Lower leg skin (tissue), 4 donors: ENCODE measurements around the gene ANKS1A. TPM values are rescaled to one million over a fixed set of nuclear protein-coding genes. Genes with fewer than 3 reads are reported as not detected.
"Not testable (repeated sequence)": the region's sequence is repeated elsewhere in the genome, so short reads cannot be mapped to it uniquely, and the experiment has no call there.

ENCODE experiments used
- DNase-seq, 2 donors: peaks; one replicate each; pipeline ENCODE4 v3.0.0-alpha.2; 2019; ENCODE audit warnings: low spot score in 2 of 2
- H3K4me3 ChIP-seq: fragments of 200-600 bp; sonication (generic); 2 replicates; pipeline ENCODE4 v1.5.1; 2017; ENCODE audit warnings: mild to moderate bottlenecking, low read depth; ENCODE audit not compliant: poor library complexity, severe bottlenecking
- POLR2A ChIP-seq, 2 donors: fragments of 450-650 bp; IDR thresholded peaks; one replicate each; pipeline ENCODE4 v1.6.1; 2016 to 2017; ENCODE audit warnings: antibody characterized with exemption in 2 of 2, mild to moderate bottlenecking in 1 of 2, moderate library complexity in 1 of 2
- WGBS, 2 donors: methylation state at CpG; one replicate each; pipeline ENCODE4 v1.1.5; 2018; 5-methylcytosine and 5-hydroxymethylcytosine counted together
- intact Hi-C: fragments of 100-400 bp; cut with DNase I; formaldehyde crosslinking; loops from one replicate; pipeline ENCODE4 v1.15.0; 2023; ENCODE audit warnings: low total_unique reads
- total RNA-seq, 4 donors: library from RNA; depleted of rRNA; stranded (reverse); fragments of >200 nt; gene quantifications; one replicate each; pipeline ENCODE4 v1.1.0, GENCODE V29; 2016
- TF ChIP-seq, protein P1 (sequence below), 3 donors: fragments of 450-650 bp; IDR thresholded peaks; one replicate each; pipeline ENCODE4 v1.5.1; 2016; ENCODE audit warnings: antibody characterized with exemption in 3 of 3, mild to moderate bottlenecking in 3 of 3, moderate library complexity in 2 of 3

Gene ANKS1A
- total RNA-seq, 4 donors from 2014 or later, result 22.9 to 27.8 (median 25.3) TPM

DNA sequence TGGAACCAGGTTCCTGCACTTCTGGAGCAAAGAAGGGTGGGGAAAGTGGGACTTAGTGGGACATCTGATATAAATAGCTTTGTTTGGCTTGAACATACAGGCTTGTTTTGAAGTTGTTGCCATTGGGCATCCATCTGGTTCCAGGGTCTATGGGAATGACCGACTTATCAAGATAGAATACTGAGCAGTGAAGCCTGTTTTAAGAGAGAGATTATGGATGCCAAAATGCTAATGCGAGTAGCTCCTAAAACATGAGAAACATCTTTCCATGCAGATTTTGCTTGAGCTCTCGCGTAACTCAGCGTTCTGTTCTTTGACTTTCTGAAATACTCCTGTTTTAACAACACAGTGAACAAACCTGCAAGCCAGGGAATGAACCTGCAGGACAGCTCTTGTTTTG is 98.5 kb downstream of the ANKS1A start:
- intact Hi-C loops, result loop anchor here (5.0 to 10.0 kb wide), 2 partner anchors 155 to 257 kb away; partner anchors contain the start of gene TCP11
- 85 to 93% methylated on average over 5 of the region's 5 CpGs for WGBS, 2 donors
- TF ChIP-seq, protein P1, sequence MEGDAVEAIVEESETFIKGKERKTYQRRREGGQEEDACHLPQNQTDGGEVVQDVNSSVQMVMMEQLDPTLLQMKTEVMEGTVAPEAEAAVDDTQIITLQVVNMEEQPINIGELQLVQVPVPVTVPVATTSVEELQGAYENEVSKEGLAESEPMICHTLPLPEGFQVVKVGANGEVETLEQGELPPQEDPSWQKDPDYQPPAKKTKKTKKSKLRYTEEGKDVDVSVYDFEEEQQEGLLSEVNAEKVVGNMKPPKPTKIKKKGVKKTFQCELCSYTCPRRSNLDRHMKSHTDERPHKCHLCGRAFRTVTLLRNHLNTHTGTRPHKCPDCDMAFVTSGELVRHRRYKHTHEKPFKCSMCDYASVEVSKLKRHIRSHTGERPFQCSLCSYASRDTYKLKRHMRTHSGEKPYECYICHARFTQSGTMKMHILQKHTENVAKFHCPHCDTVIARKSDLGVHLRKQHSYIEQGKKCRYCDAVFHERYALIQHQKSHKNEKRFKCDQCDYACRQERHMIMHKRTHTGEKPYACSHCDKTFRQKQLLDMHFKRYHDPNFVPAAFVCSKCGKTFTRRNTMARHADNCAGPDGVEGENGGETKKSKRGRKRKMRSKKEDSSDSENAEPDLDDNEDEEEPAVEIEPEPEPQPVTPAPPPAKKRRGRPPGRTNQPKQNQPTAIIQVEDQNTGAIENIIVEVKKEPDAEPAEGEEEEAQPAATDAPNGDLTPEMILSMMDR (IDR thresholded peaks at IDR 0.05), result no peak
- TF ChIP-seq POLR2A (IDR thresholded peaks at IDR 0.05), result no peak
- H3K4me3 ChIP-seq, result no peak overlapping the region
- DNase-seq, result no peak

DNA sequence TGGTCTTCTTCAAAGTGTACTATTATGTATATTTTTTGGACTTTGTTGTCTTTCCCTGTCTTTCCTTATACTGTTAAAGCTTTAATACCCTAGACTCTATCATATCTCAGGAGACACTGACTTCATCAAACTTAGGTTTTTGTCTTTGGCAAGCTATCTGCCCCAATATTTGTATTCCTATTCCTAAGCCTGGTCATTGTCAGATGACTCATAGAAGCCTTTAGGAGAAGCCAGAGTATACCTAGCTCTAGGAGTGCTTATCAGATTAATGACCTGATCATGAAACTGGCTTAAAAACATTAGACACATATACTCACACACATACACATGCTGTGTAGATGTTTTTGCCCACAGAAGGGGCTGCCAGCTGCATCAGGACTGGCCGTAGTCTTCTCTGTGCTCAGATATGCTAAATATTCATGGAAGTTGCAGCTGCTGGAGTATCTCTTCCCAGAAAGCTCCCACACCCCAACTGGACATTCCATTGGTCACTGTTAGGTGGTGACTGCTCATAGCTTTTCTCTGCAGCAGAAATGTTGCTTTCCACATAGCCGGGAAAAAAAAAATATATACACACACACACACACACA is 102.0 kb downstream of the ANKS1A start:
- 87 to 98% methylated on average over 2 of the region's 2 CpGs for WGBS, 2 donors
- H3K4me3 ChIP-seq, result no peak overlapping the region
- TF ChIP-seq, protein P1 (IDR thresholded peaks at IDR 0.05), result no peak
- DNase-seq, result no peak
- intact Hi-C loops, result no loop called here

DNA sequence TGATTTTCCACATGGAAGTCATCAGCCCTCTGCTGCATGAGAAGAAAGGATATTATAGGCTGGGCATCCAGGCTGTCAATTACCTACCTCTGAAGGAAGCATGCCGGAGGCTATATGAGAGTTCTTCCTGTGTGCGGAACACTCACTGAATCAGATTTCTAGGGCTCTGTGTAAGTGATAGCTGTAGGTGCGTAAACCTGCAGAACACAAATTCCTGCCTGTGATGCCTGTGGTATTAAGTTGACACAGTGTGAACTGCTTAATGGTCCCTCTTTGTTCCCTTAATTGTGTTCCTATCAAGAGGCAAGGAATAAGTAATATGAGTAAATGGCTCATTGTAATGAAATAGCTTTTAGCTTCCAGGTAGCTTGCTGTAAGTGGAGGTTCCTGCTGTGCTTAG is 103.3 kb downstream of the ANKS1A start:
- DNase-seq, result no peak
- intact Hi-C loops, result no loop called here
- no peak overlapping the region for H3K4me3 ChIP-seq
- WGBS, 2 donors, result 86 to 100% methylated on average over 3 of the region's 3 CpGs
- TF ChIP-seq, protein P1 (IDR thresholded peaks at IDR 0.05), result no peak
- TF ChIP-seq POLR2A (IDR thresholded peaks at IDR 0.05), result no peak

DNA sequence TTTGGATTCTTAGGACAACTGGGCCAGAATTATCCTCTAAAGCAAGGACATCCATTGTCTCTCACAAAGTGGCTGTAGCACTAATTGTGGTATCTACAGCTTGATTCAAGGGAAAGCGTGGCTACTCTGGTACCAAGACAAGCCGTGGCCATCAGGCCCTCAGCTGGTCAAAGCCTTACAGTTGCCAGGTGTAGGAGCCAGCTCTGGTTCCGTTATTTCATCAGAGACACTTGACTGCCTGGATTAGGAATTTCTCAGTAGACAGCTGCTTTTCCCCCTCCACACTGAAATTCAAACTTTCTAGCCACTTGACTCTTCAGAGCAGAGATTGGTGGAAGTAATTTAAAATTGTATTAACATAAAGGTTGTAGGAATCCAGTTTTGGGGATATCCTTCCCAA is 104.2 kb downstream of the ANKS1A start:
- intact Hi-C loops, result no loop called here
- no peak for TF ChIP-seq POLR2A (IDR thresholded peaks at IDR 0.05)
- TF ChIP-seq, protein P1 (IDR thresholded peaks at IDR 0.05), result no peak
- DNase-seq, result no peak
- no peak overlapping the region for H3K4me3 ChIP-seq
- WGBS, 2 donors, result 93 to 97% methylated on average over 3 of the region's 3 CpGs

DNA sequence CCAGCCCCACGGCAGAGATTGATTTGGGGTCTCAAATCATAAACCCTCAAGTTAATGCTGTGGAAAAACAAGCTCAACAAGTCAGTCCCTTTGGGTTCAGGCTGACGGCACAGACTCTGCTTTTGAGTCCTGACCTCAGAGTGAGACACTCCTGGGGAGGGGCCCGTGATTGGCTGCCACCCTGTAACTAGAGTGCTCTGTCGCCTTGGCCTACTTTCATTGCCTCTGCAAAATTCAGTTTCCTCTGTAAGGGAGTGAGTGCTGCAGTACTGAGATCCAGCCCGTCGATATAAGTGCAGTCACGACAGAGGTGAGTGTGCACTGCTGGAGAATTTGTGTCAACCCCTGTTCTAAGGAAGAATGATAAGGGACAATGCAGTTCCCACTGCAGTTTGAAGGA is 105.6 kb downstream of the ANKS1A start:
- WGBS, 2 donors, result 73 to 86% methylated on average over 7 of the region's 7 CpGs
- TF ChIP-seq, protein P1 (IDR thresholded peaks at IDR 0.05), result no peak
- no peak for TF ChIP-seq POLR2A (IDR thresholded peaks at IDR 0.05)

DNA sequence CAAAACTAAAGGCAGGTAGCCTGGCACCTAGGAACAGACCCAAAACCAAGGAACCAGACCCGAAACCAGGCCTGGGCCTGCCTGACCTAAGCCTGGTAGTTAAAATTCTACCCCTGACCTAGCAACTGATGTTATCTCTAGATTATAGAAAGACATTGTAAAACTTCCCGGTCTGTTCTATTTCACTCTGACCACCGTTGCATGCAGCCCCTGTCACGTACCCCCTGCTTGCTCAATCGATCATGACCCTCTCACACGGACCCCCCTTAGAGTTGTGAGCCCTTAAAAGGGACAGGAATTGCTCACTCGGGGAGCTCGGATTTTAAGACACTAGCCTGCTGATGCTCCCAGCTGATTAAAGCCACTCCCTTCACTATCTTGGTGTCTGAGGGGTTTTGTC is 109.4 kb downstream of the ANKS1A start:
- WGBS, 2 donors, result 86 to 92% methylated on average over 8 of the region's 8 CpGs
- DNase-seq, intact Hi-C loops, H3K4me3 ChIP-seq: not testable (repeated sequence)

More for the DNA sequence above, 105.6 kb downstream of the ANKS1A start:
- H3K4me3 ChIP-seq, result no peak overlapping the region
- intact Hi-C loops, result no loop called here
- DNase-seq, result no peak

DNA sequence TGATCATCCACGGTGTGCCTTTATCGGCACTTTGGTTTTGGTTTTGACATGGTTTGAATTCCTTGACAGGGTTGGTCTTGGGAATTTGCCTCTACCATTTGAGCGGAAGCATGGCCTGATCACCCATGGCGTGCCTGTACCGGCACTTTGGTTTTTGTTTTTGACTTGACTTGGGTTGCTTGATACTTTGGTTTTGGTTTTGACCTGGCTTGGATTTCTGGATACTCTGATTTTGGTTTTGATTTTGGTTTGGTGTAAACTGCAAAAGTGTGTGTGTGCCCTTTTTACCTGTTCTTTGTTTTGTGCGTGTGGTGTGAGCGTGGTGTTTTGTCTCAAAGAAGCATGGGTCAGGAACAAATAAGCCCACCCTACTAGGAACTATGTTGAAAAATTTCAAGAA is 110.1 kb downstream of the ANKS1A start:
- DNase-seq, intact Hi-C loops, H3K4me3 ChIP-seq: not testable (repeated sequence)
- 85 to 93% methylated on average over 7 of the region's 7 CpGs for WGBS, 2 donors

DNA sequence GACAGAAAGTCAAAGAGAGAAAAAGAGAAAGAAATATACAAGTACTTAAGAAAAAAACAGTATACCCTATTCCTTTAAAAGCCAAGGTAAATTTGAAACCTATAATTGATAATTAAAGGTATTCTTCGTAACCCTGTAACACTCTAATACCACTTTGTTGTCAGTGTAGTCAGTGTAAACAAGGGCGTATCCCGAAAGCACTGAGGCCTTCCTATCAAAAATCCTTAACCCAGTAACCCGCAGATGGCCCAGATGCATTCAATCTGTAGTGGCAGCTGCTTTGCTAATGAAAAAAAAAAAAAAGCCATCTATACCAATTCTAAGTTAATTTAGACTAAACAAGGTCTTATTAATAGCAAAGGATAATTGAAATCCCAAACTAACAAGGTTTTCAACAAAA is 110.9 kb downstream of the ANKS1A start:
- H3K4me3 ChIP-seq, intact Hi-C loops, DNase-seq: not testable (repeated sequence)
- 48 to 54% methylated on average over 4 of the region's 4 CpGs for WGBS, 2 donors

DNA sequence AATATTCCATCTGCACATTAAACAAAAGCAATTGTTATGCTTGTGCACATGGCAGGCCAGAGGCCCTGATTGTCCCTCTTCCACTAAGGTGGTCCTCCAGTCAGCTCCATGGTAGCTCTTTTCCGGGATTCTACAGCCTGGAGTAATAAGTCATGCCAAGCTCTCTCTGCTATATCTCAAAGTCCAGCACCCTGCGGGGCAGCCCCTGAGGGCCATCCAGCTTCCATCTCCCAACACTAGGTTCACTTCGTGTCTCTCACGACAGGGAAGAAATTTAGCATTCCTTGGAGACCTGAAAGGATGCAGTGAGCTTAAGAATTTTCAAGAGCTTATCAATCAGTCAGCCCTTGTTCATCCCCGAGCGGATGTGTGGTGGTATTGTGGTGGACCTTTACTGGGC is 112.3 kb downstream of the ANKS1A start:
- intact Hi-C loops, DNase-seq, H3K4me3 ChIP-seq: not testable (repeated sequence)
- WGBS, 2 donors, result 92 to 93% methylated on average over 6 of the region's 6 CpGs

DNA sequence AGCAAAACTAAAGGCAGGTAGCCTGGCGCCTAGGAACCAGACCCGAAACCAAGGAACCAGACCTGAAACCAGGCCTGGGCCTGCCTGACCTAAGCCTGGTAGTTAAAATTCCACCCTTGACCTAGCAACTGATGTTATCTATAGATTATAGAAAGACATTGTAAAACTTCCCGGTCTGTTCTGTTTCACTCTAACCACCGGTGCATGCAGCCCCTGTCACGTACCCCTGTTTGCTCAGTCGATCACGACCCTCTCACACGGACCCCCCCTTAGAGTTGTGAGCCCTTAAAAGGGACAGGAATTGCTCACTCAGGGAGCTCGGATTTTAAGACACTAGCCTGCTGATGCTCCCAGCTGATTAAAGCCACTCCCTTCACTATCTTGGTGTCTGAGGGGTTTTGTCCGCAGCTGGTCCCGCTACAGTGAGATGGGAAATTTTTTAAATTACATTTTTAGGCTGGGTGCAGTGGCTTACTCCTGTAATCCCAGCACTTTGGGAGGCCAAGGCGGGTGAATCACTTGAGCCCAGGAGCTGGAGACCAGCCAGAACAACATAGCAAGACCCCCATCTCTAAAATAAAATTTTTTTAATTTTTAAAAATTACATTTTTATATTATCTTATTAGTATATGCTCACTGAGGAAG is 115.0 kb downstream of the ANKS1A start:
- DNase-seq, intact Hi-C loops, H3K4me3 ChIP-seq: not testable (repeated sequence)
- 81 to 82% methylated on average over 12 of the region's 12 CpGs for WGBS, 2 donors
